GM12878 (cell line): ENCODE results near the gene SEC24A. TPM values are rescaled to one million over a fixed set of nuclear protein-coding genes. Genes with fewer than 3 reads are reported as not detected.
"Not testable (repeated sequence)": the region's sequence is repeated elsewhere in the genome, so short reads cannot be mapped to it uniquely, and the experiment has no call there.

ENCODE experiments used
- ATAC-seq: fragments of 200-7000 bp; cut with Tn5 transposase; 3 replicates; pipeline ENCODE4 v1.9.1; 2020; ENCODE audit warnings: mild to moderate bottlenecking, moderate library complexity
- BruUV-seq: library from RNA; stranded (reverse); fragments of 400-500 nt; replicated peaks from 2 replicates; lab custom pipeline; 2021; lab: Mats Ljungman, UMichigan
- CTCF ChIA-PET: fragments of 300-600 bp; sonication (Branson Sonifier 250); formaldehyde crosslinking; extraction: SDS; loops from one replicate; lab custom pipeline; 2021; ENCODE audit warnings: inconsistent platforms; lab: Yijun Ruan, JAX
- POLR2A ChIA-PET: fragments of 350-600 bp; formaldehyde crosslinking; extraction: SDS; loops from one replicate; lab custom pipeline; 2021; ENCODE audit warnings: inconsistent platforms; lab: Charles Lee
- RAD21 ChIA-PET: fragments of 300-600 bp; sonication (Branson Sonifier 250); formaldehyde crosslinking; loops from one replicate; lab custom pipeline; 2023; ENCODE audit warnings: antibody characterized with exemption; ENCODE audit not compliant: unreplicated experiment; lab: Charles Lee
- SMC1A ChIA-PET: fragments of 300-600 bp; sonication (Branson Sonifier 250); formaldehyde crosslinking; loops from one replicate; lab custom pipeline; 2023; ENCODE audit not compliant: unreplicated experiment, uncharacterized antibody; lab: Charles Lee
- DNase-seq: peaks from one replicate; pipeline ENCODE4 v3.0.0-alpha.2; 2011; ENCODE audit warnings: low read depth, low spot score
- FAIRE-seq: peaks from 3 replicates; lab custom pipeline; 2011; peaks lifted over from hg19 to GRCh38; lab: Jason Lieb, UNC
- H2AFZ ChIP-seq: 2 replicates; pipeline ENCODE4 v1.6.0; 2011; ENCODE audit warnings: low read depth, low read length, control low read depth; ENCODE audit not compliant: control insufficient read depth
- H3K27ac ChIP-seq: 2 replicates; pipeline ENCODE4 v1.5.1; 2011; ENCODE audit warnings: control low read depth; ENCODE audit not compliant: control insufficient read depth, insufficient read depth
- H3K27me3 ChIP-seq, 2 experiments: replicated peaks in 1 of 2; 2 replicates each; pipeline versions ENCODE4 v1.6.0 to v1.6.1; 2011; ENCODE audit warnings: low read length in 1 of 2; ENCODE audit not compliant: control insufficient read depth in 2 of 2, insufficient read depth in 2 of 2
- H3K36me3 ChIP-seq, 2 experiments: 2 replicates each; pipeline ENCODE4 v1.5.1; 2011; ENCODE audit warnings: low read length in 1 of 2; ENCODE audit not compliant: control insufficient read depth in 2 of 2, insufficient read depth in 2 of 2
- H3K4me1 ChIP-seq: 2 replicates; pipeline ENCODE4 v1.6.1; 2011; ENCODE audit warnings: mild to moderate bottlenecking, low read length, moderate library complexity, mixed read lengths; ENCODE audit not compliant: control insufficient read depth, insufficient read depth
- H3K4me2 ChIP-seq: 2 replicates; pipeline ENCODE4 v1.6.0; 2011; ENCODE audit warnings: control low read depth; ENCODE audit not compliant: control insufficient read depth, insufficient read depth
- H3K4me3 ChIP-seq: fragments of 200-600 bp; sonication (generic); 2 replicates; pipeline ENCODE4 v1.5.1; 2016
- H3K79me2 ChIP-seq: 2 replicates; pipeline ENCODE4 v1.6.0; 2011; ENCODE audit warnings: low read length; ENCODE audit not compliant: control insufficient read depth, insufficient read depth
- H3K9ac ChIP-seq: 2 replicates; pipeline ENCODE4 v1.8.0; 2011; ENCODE audit warnings: low read length, control low read depth, mixed read lengths; ENCODE audit not compliant: control insufficient read depth, insufficient read depth
- H3K9me3 ChIP-seq: replicated peaks from 3 replicates; pipeline ENCODE4 v1.5.1; 2011; ENCODE audit warnings: mild to moderate bottlenecking, low read length; ENCODE audit not compliant: control insufficient read depth, insufficient read depth
- H4K20me1 ChIP-seq: 2 replicates; pipeline ENCODE4 v1.6.0; 2011; ENCODE audit not compliant: control insufficient read depth, insufficient read depth
- BACH1 ChIP-seq: fragments of 450-650 bp; IDR thresholded peaks from 2 replicates; pipeline ENCODE4 v1.6.1; 2017; ENCODE audit warnings: mild to moderate bottlenecking, borderline replicate concordance
- WGBS: methylation state at CpG from one replicate; pipeline ENCODE4 v1.1.6; 2016; ENCODE audit warnings: low lambda C conversion rate; ENCODE audit not compliant: insufficient replicate concordance, insufficient coverage; ENCODE audit errors: missing lambda C conversion rate; 5-methylcytosine and 5-hydroxymethylcytosine counted together
- in situ Hi-C: fragments of 300-500 bp; cut with MboI; formaldehyde crosslinking; loops from 9 replicates; pipeline ENCODE4 v1.14.3; 2018; ENCODE audit warnings: mixed read lengths
- intact Hi-C: fragments of 100-400 bp; cut with micrococcal nuclease; formaldehyde crosslinking; loops from one replicate; pipeline ENCODE4 v1.14.2; 2022; ENCODE audit not compliant: unreplicated experiment
- polyA plus RNA-seq, 11 experiments: library from polyadenylated mRNA; depleted of rRNA in 4 of 11; unstranded in 6 of 11; stranded (reverse) in 5 of 11; fragments of >200 nt; fragmentation: Nextera tagmentation in 4 of 11; fragmentation: Illumina TruSeq in 1 of 11; extraction: Ambion mirVana in 4 of 11; extraction: Trizol in 1 of 11; gene quantifications; 1 replicate in 1 of 11; 2 replicates in 10 of 11; pipeline versions ENCODE4 v1.2.1 to v1.2.3, GENCODE V29; 2011 to 2016; ENCODE audit warnings: inconsistent platforms in 2 of 11, missing spikeins in 2 of 11, low read depth in 1 of 11
- total RNA-seq, 4 experiments: library from RNA; depleted of rRNA in 3 of 4; stranded (reverse); fragments of >200 nt in 3 of 4; fragmentation: Illumina TruSeq in 1 of 4; extraction: Trizol in 1 of 4; gene quantifications; 2 replicates each; pipeline versions ENCODE4 v1.2.1 to v1.2.3, GENCODE V29; 2013 to 2021
- TF ChIP-seq, protein P1 (sequence below): fragments of 150-350 bp; IDR thresholded peaks from 2 replicates; pipeline ENCODE4 v1.6.1; 2016; ENCODE audit warnings: low read depth, low read length

Gene SEC24A
- total and polyA plus RNA-seq, 10 of the 15 experiments (the other 5 are each of a cell fraction or from before 2014, with no cell fraction given) = 7.1 to 52.2 (median 22.8) TPM

GRCh38 chr5:134758504-134759341 lies 110.1 kb downstream of the SEC24A start, which contains the start of gene DDX46 (continued):
- TF ChIP-seq BACH1 = peak; percentile 54; the same call in 1 of the 2 replicates
- TF ChIP-seq, protein P1, sequence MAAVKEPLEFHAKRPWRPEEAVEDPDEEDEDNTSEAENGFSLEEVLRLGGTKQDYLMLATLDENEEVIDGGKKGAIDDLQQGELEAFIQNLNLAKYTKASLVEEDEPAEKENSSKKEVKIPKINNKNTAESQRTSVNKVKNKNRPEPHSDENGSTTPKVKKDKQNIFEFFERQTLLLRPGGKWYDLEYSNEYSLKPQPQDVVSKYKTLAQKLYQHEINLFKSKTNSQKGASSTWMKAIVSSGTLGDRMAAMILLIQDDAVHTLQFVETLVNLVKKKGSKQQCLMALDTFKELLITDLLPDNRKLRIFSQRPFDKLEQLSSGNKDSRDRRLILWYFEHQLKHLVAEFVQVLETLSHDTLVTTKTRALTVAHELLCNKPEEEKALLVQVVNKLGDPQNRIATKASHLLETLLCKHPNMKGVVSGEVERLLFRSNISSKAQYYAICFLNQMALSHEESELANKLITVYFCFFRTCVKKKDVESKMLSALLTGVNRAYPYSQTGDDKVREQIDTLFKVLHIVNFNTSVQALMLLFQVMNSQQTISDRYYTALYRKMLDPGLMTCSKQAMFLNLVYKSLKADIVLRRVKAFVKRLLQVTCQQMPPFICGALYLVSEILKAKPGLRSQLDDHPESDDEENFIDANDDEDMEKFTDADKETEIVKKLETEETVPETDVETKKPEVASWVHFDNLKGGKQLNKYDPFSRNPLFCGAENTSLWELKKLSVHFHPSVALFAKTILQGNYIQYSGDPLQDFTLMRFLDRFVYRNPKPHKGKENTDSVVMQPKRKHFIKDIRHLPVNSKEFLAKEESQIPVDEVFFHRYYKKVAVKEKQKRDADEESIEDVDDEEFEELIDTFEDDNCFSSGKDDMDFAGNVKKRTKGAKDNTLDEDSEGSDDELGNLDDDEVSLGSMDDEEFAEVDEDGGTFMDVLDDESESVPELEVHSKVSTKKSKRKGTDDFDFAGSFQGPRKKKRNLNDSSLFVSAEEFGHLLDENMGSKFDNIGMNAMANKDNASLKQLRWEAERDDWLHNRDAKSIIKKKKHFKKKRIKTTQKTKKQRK = no peak

- SMC1A ChIA-PET, H3K4me3 ChIP-seq, in situ Hi-C loops, H3K27ac ChIP-seq, H3K4me1 ChIP-seq, FAIRE-seq, H3K4me2 ChIP-seq, H3K9ac ChIP-seq, H3K79me2 ChIP-seq, intact Hi-C loops, ATAC-seq, RAD21 ChIA-PET, H3K27me3 ChIP-seq, BruUV-seq, H3K9me3 ChIP-seq, H4K20me1 ChIP-seq, DNase-seq, H2AFZ ChIP-seq: not testable (repeated sequence)
- WGBS = over 99% methylated on average over 21 of the region's 21 CpGs
- POLR2A ChIA-PET = interaction anchor here (0.7 kb wide), 1 partner anchor 17 kb away, joined by 5 read pairs; no protein-coding TSS in a partner anchor
- peaks cover 2 to 21% of the 10 kb centered on the region in 2 experiments for H3K36me3 ChIP-seq
- CTCF ChIA-PET = interaction anchor here (1.3 to 1.6 kb wide), 2 partner anchors 11 to 28 kb away, joined by 4 to 5 read pairs; no protein-coding TSS in a partner anchor
These were observed 119.1 kb downstream of the SEC24A start for GRCh38 chr5:134767528-134768291.
